Measurements from ENCODE around the gene OSBPL2.

OSBPL2 gene

DNA sequence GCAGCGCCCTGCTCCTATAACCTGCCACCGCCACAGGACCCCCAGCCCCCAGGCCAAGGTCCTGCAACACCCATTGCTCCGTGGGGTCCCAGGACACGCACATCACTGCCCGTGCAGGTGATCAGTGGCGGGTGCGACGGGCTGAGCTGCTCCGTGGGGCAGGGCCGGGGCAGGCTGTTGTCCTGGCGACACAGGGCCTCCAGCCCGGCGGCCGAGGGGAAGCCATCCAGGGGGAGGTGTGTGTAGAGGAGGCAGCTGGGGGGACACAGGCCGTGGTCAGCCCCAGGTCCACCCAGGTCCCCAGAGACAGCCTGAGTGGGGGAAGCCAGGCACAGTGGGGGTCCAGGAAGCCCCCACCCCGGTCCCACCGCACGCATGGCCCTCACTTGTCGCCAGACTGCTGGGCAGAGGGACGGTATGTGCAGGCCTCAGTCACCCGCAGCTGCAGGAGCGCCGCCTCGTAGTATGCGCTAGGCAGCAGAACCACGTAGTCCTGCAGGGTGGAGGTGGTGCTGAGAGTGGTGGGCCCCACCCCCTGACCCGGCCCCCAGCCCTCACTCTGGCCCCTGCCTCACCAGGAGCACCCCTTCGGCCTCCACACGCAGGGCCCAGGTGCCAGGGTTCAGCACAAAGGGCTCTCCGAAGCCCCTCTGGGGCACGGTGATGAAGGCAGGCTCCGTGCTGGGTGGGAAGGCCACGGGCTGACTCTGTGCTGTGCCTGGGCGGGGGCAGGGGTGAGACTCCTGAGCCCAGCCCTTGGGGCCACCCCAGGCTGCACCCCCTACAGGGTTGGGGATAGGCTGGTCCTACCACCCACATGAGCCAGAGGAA, 94.9 kb downstream of the OSBPL2 start:
- H3K4me3 ChIP-seq (ENCODE audit: control insufficient read depth, low read depth, low read length): no peak overlapping the region
- TF ChIP-seq, protein P1, sequence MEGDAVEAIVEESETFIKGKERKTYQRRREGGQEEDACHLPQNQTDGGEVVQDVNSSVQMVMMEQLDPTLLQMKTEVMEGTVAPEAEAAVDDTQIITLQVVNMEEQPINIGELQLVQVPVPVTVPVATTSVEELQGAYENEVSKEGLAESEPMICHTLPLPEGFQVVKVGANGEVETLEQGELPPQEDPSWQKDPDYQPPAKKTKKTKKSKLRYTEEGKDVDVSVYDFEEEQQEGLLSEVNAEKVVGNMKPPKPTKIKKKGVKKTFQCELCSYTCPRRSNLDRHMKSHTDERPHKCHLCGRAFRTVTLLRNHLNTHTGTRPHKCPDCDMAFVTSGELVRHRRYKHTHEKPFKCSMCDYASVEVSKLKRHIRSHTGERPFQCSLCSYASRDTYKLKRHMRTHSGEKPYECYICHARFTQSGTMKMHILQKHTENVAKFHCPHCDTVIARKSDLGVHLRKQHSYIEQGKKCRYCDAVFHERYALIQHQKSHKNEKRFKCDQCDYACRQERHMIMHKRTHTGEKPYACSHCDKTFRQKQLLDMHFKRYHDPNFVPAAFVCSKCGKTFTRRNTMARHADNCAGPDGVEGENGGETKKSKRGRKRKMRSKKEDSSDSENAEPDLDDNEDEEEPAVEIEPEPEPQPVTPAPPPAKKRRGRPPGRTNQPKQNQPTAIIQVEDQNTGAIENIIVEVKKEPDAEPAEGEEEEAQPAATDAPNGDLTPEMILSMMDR (conservative IDR thresholded peaks at IDR 0.05; ENCODE audit: control insufficient read depth, insufficient read depth, low read depth, low read length): no peak
- no peak for DNase-seq (ENCODE audit: low read depth)

DNA sequence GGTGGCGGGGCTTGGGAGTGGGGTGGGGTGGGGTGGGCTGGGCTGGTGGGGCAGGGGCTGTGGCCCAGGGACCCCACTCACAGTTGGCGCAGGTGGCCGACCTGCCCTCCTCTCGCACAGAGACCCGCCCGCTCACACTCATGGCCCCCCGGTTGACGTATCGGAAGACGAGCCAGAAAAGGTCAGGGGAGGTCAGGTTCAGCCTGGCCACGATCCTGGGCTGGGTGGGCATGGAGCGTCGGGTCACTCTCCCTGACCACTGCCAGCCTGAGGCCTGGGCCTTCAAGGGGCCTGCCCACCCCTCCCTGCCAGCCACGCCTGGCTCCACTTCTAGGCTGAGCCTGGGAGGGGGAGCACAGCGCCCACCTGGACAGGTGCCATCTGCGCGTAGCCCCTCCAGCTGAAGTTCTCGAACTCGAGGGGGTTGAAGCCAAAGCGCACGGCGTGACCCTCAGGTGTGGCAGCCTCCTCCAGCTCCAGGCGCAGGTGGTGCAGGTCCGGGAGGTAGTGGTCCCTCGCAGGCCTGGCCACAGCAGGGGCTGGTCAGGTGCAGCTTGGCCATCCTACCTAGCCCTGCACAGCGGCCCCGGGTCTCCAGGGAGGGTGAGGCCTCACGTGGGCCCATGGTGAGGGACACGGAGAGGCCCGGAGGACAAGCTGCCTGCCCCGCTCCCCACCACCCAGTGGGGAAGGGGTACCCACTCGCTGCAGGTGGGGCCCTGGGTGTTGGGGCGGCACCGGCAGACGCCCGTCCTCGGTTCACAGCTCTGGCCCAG, 95.7 kb downstream of the OSBPL2 start:
- TF ChIP-seq, protein P1 (conservative IDR thresholded peaks at IDR 0.05; ENCODE audit: control insufficient read depth, insufficient read depth, low read depth, low read length): no peak
- H3K4me3 ChIP-seq (ENCODE audit: control insufficient read depth, low read depth, low read length): no peak overlapping the region
- no peak for DNase-seq (ENCODE audit: low read depth)

DNA sequence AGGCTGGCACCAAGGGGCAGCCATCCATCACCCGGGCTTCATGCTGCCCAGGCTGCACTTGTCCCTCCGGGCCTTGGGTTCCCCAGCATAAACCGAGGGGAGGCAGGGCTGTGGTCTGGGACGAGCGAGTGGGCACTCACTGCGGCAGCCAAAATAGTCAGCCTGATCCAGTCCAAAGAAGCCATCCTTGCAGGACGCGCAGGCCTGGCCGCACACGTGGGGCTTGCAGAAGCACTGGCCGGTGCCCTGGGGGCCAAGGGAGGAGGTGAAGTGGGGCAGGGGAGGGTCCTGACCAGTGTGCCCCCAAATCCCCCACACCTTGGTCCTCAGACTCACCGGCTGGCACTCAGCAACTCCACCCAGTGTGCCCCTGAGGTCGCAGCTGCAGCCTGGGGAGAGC, 96.6 kb downstream of the OSBPL2 start:
- DNase-seq (ENCODE audit: low read depth): no peak
- TF ChIP-seq, protein P1 (conservative IDR thresholded peaks at IDR 0.05; ENCODE audit: control insufficient read depth, insufficient read depth, low read depth, low read length): no peak

DNA sequence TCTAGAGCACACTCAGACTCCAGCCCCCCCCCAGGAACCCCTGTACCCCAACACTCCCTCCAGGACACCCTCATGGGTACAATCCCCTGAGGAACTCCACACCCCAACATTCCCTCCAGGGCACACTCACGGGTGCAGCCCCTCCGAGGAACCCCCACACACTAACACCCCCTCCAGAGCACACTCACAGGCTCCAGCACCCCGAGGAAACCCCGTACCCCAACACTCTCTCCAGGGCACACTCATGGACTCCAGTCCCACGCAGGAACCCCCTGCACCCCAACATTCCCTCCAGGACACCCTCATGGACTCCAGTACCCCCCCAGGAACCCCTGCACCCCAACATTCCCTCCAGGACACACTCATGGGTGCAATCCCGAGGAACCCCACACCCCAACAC, 97.2 kb downstream of the OSBPL2 start:
- no peak overlapping the region for H3K4me3 ChIP-seq (ENCODE audit: control insufficient read depth, low read depth, low read length)
- DNase-seq (ENCODE audit: low read depth): no peak
- TF ChIP-seq, protein P1 (conservative IDR thresholded peaks at IDR 0.05; ENCODE audit: control insufficient read depth, insufficient read depth, low read depth, low read length): no peak

More for the DNA sequence above, 96.6 kb downstream of the OSBPL2 start:
- no peak overlapping the region for H3K4me3 ChIP-seq (ENCODE audit: control insufficient read depth, low read depth, low read length)

DNA sequence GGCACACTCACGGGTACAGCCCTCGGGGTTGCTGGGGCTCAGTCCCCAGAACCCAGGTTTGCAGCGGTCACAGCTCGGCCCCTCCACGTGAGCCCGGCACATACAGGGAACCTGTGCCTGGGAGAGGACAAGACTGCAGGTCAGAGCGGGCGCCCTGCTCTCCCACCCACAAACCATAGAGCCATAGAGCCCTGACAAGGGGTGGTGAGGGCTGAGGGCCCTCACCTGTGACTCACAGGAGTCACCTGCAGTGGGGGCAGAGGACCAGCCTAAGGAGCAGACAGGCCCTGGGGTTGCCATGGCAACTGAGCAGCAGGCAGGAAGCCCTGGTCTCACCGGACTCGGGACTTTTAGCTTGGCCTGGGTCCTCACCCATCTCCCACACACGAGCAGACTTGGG, 98.0 kb downstream of the OSBPL2 start:
- DNase-seq (ENCODE audit: low read depth): no peak
- TF ChIP-seq, protein P1 (conservative IDR thresholded peaks at IDR 0.05; ENCODE audit: control insufficient read depth, insufficient read depth, low read depth, low read length): no peak
- H3K4me3 ChIP-seq (ENCODE audit: control insufficient read depth, low read depth, low read length): no peak overlapping the region

DNA sequence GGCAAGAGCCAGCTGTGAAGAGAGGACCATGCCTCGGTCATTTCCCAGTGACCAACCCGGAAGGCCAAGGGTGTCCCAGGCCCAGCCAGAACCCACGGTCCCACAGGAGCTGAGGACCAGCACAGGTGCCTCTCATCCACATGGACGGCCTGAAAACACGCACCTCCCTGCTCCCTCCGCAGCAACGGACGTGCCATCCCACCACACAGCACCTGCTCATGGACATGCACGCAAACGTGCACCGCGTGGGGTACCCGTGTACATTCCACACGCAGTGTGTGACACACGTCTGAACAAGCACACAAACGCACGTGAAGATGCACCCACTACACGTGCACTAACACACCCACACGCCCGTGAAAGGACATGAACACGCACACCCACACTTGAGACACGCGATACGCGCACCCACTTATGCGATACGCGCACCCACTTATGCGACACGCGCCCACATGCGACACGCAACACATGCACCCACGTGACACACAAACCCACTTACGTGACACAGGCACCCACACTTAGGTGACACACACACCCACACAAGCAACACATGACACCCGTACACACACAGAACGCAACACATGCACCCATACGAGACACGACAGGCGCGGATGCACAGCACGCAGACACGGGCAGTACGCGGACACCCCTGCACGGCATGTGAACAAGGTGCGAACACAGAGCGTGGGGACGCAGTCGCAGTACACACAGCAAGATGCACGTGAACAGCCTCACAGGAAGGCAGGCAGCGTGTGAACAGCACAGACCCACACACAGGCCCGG, 98.6 kb downstream of the OSBPL2 start:
- H3K4me3 ChIP-seq (ENCODE audit: control insufficient read depth, low read depth, low read length): no peak overlapping the region
- no peak for DNase-seq (ENCODE audit: low read depth)
- TF ChIP-seq, protein P1 (conservative IDR thresholded peaks at IDR 0.05; ENCODE audit: control insufficient read depth, insufficient read depth, low read depth, low read length): no peak
